Tibial artery (tissue), 4 donors: ENCODE results near the gene USP5.
"Not testable (repeated sequence)": the region's sequence is repeated elsewhere in the genome, so short reads cannot be mapped to it uniquely, and the experiment has no call there.

Source experiments
- DNase-seq, 2 donors: peaks; one replicate each; pipeline ENCODE4 v3.0.0-alpha.2; 2019
- H3K27ac ChIP-seq, 2 donors: fragments of 200-600 bp; sonication (generic) in 1 of 2; 1 replicate in 1 of 2; 2 replicates in 1 of 2; pipeline ENCODE4 v1.5.1; 2018 to 2019; ENCODE audit warnings: mild to moderate bottlenecking in 1 of 2
- H3K27me3 ChIP-seq, 2 donors: fragments of 200-600 bp; sonication (generic) in 1 of 2; one replicate each; pipeline versions ENCODE4 v1.5.1 to v1.6.0; 2016 to 2019
- H3K36me3 ChIP-seq, 3 donors: fragments of 200-600 bp; sonication (generic) in 2 of 3; one replicate each; pipeline ENCODE4 v1.5.1; 2016 to 2019; ENCODE audit warnings: mild to moderate bottlenecking in 2 of 3
- H3K4me1 ChIP-seq, 4 donors: fragments of 200-600 bp; sonication (generic) in 2 of 4; 1 replicate in 3 of 4; 2 replicates in 1 of 4; pipeline ENCODE4 v1.5.1; 2016 to 2019
- H3K4me3 ChIP-seq, 2 donors: fragments of 200-600 bp; sonication (generic) in 1 of 2; 1 replicate in 1 of 2; 2 replicates in 1 of 2; pipeline ENCODE4 v1.5.1; 2018 to 2019; ENCODE audit warnings: mild to moderate bottlenecking in 2 of 2
- H3K9me3 ChIP-seq, 3 donors: fragments of 200-600 bp; sonication (generic) in 1 of 3; one replicate each; pipeline ENCODE4 v1.5.1; 2016 to 2019
- intact Hi-C: fragments of 100-400 bp; cut with DNase I; formaldehyde crosslinking; loops from one replicate; pipeline ENCODE4 v1.15.0; 2023; ENCODE audit warnings: low total_unique reads
- TF ChIP-seq, protein P1 (sequence below), 2 experiments: fragments of 200-600 bp in 1 of 2; fragments of 450-650 bp in 1 of 2; IDR thresholded peaks; one replicate each; pipeline ENCODE4 v1.5.1; 2017 to 2019; ENCODE audit warnings: antibody characterized with exemption in 2 of 2, mild to moderate bottlenecking in 1 of 2, moderate library complexity in 1 of 2

USP5 gene

DNA sequence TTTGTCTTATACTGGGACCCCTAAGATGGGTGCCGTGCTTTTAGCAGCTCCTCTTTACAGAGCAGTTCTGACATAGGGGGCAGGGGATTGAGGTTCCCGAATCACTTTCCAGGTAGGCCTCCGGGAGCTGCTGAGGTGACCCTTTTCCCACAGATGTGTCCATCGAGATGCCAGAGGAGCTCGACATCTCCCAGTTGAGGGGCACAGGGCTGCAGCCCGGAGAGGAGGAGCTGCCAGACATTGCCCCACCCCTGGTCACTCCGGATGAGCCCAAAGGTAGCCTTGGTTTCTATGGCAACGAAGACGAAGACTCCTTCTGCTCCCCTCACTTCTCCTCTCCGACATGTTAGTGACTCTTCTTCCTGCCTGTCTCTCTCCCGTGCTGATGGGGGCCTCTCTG, 11.1 kb downstream of the USP5 start:
- H3K4me3 ChIP-seq: no peak overlapping the region
- intact Hi-C loops: no loop called here
- TF ChIP-seq, protein P1, sequence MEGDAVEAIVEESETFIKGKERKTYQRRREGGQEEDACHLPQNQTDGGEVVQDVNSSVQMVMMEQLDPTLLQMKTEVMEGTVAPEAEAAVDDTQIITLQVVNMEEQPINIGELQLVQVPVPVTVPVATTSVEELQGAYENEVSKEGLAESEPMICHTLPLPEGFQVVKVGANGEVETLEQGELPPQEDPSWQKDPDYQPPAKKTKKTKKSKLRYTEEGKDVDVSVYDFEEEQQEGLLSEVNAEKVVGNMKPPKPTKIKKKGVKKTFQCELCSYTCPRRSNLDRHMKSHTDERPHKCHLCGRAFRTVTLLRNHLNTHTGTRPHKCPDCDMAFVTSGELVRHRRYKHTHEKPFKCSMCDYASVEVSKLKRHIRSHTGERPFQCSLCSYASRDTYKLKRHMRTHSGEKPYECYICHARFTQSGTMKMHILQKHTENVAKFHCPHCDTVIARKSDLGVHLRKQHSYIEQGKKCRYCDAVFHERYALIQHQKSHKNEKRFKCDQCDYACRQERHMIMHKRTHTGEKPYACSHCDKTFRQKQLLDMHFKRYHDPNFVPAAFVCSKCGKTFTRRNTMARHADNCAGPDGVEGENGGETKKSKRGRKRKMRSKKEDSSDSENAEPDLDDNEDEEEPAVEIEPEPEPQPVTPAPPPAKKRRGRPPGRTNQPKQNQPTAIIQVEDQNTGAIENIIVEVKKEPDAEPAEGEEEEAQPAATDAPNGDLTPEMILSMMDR (IDR thresholded peaks at IDR 0.05): no peak
- H3K27ac ChIP-seq: no peak overlapping the region
- H3K4me1 ChIP-seq: peaks cover 0 to 12% (median 8%) of the 10 kb centered on the region in 4 donors
- no peaks in the 10 kb centered on the region for H3K9me3 ChIP-seq
- H3K27me3 ChIP-seq: no peaks in the 10 kb centered on the region
- peaks cover 62 to 81% (median 62%) of the 10 kb centered on the region in 3 donors for H3K36me3 ChIP-seq
- no peak for DNase-seq

DNA sequence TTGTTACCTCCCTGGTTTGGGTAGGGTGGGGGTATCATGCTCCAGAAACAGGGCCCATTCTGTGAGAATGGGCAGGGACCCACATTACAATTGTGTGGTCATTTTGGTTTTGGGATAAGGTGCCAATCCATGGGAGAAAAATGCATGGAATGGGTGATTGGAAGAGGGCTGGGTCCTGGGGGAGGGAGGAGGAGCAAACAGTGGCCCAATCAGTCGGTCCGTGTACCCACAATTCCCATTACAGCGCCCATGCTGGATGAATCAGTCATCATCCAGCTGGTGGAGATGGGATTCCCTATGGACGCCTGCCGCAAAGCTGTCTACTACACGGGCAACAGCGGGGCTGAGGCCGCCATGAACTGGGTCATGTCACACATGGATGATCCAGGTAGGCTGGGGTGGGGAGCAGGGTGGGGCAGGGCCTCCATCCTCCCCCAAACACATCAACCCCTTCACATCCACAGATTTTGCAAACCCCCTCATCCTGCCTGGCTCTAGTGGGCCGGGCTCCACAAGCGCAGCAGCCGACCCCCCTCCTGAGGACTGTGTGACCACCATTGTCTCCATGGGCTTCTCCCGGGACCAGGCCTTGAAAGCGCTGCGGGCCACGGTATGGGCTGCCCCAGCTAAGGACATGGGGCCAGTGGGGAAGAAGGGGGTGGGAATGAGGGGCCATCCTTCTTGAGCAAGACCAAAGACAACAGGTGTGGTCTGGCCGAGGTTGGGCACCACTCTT, 11.8 kb downstream of the USP5 start:
- Histone ChIP-seq H3K9me3 (no peaks in the 10 kb centered on the region), H3K27me3 (no peaks in the 10 kb centered on the region), H3K36me3 (peaks cover 55 to 74% (median 55%) of the 10 kb centered on the region in 3 donors), H3K4me1 (peaks cover 0 to 17% (median 14%) of the 10 kb centered on the region in 4 donors), H3K27ac (no peak overlapping the region), H3K4me3 (no peak overlapping the region)
- intact Hi-C loops: no loop called here
- DNase-seq: no peak
- TF ChIP-seq, protein P1 (IDR thresholded peaks at IDR 0.05): no peak

DNA sequence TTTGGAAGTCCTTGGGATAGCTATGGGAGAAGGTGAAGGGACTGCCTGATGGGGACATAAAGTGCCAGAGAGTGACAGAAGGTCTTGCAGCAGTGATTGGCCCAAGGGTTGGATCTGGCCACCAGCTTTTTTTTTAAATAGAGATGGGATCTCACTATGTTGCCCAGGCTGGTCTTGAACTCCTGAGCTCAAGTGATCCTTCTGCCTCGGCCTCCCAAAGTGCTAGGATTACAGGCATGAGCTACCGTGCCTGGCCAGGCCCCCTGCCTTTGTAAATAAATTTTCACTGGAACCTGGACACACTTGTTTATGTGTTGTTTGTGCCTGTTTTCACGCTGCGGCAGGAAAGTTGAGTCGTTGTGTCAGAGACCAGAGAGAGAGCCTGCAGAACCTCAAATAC, 13.4 kb downstream of the USP5 start:
- not testable (repeated sequence) for H3K4me3 ChIP-seq, H3K9me3 ChIP-seq, DNase-seq, H3K27me3 ChIP-seq
- H3K4me1 ChIP-seq: peaks cover 0 to 33% (median 29%) of the 10 kb centered on the region in 4 donors
- H3K27ac ChIP-seq: peak overlapping the region in 1 of 2 donors; percentile 100
- H3K36me3 ChIP-seq: peaks cover 47 to 68% (median 48%) of the 10 kb centered on the region in 3 donors
- intact Hi-C loops: loop anchor here (5.0 kb wide), 2 partner anchors 77 to 102 kb away; partner anchors contain the start of genes C12orf57 and RNU7-1

DNA sequence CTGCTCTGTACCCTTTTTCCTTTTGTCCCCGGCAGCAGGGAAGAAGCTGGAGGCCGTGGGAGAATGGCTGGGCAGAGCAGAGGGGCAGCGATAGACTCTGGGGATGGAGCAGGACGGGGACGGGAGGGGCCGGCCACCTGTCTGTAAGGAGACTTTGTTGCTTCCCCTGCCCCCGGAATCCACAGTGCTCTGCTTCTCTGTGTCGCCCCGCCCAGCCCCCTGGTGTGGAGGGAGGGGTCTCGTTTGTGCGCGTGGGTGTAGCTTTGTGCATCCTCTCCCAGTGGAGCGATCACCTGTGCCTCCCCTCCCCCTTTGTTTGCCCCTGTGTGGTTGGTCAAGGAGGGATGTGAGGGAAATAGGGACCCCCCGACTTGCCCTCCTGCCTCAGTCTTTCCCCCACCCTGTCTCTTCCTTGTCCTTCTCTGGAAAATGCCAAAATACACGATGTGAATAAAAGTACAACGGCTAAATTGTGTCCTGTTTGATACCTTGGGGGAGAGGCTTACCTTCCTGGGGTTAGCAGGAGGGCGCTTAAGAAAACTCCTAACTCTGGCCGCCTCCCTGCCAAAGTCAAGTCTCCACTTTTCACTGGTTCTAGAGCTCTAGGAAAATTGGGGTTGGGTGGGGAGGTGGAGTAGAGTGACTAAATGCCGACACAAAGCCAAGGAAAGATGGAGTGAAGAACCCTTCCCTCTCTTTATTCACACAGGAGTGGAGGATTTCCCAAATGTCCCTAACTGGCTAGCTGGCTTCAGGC, 14.4 kb downstream of the USP5 start:
- Histone ChIP-seq H3K27me3 (no peaks in the 10 kb centered on the region), H3K4me1 (peaks cover 0 to 42% (median 35%) of the 10 kb centered on the region in 4 donors), H3K4me3 (peak overlapping the region; percentile 94 to 100), H3K36me3 (peaks cover 38 to 68% (median 48%) of the 10 kb centered on the region in 3 donors), H3K9me3 (no peaks in the 10 kb centered on the region), H3K27ac (peak overlapping the region; percentile 99 to 100)
- peak in 1 of 2 donors; percentile 75 for DNase-seq
- TF ChIP-seq, protein P1 (IDR thresholded peaks at IDR 0.05): no peak
- intact Hi-C loops: loop anchor here (5.0 kb wide), 2 partner anchors 76 to 101 kb away; partner anchors contain the start of genes C12orf57 and RNU7-1

DNA sequence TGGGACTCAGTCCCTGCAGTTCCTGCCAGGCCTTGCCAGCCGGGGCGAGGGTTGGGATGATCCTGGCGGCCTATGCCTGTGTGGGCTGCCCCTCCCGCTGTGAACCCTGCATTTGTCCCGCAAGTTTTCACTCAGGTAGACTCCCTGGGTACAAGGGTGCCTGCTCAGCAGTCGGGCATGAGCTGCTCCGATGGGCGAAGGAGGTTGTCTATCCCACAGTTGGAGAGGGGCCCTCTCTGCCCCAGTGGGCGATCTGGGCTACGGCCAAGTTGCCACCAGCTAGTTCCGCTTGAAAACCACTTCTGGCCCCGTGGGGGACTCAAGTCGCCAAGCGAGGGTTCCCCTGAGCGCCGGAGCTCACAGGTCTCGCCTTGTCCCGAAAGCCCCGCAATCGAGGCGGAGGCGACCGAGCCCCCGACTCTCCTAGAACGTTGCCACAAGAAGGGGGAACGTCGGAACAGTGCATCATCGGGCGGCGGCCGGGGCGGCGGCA, 15.0 kb downstream of the USP5 start:
- Histone ChIP-seq H3K4me1 (peaks cover 0 to 48% (median 41%) of the 10 kb centered on the region in 4 donors), H3K27ac (peak overlapping the region; percentile 99 to 100), H3K36me3 (peaks cover 35 to 64% (median 45%) of the 10 kb centered on the region in 3 donors), H3K27me3 (no peaks in the 10 kb centered on the region), H3K9me3 (no peaks in the 10 kb centered on the region), H3K4me3 (peak overlapping the region; percentile 94 to 100)
- intact Hi-C loops: loop anchor here (5.0 kb wide), 2 partner anchors 75 to 100 kb away; partner anchors contain the start of genes C12orf57 and RNU7-1
- DNase-seq: peak; percentile 83 to 85
- TF ChIP-seq, protein P1 (IDR thresholded peaks at IDR 0.05): no peak
